Occipital lobe (tissue), 2 donors: ENCODE data around the gene FN3KRP. TPM values are rescaled to one million over a fixed set of nuclear protein-coding genes. Genes with fewer than 3 reads are reported as not detected.
A peak's percentile ranks its signal among the peaks of the same experiment; 100 is the strongest.

Experiments used
- DNase-seq: peaks from one replicate; lab custom pipeline; 2025; lab: John Stamatoyannopoulos, UW
- total RNA-seq: library from RNA; depleted of rRNA; stranded (reverse); fragments of >200 nt; gene quantifications from one replicate; pipeline ENCODE4 v1.2.3, GENCODE V29; 2014

FN3KRP gene
- total RNA-seq, result 21.2 TPM

- DNase-seq, result peak; percentile 88
These were observed at the start of gene FN3KRP for GRCh38 chr17:82716203-82717010. TSS of gene FN3KRP (plus strand) at chr17:82716706. CDS start at chr17:82716756, 50 bp downstream.

- no peak for DNase-seq
These were observed 49.4 kb upstream of the FN3KRP start for GRCh38 chr17:82666931-82667667.

- no peak for DNase-seq
These were observed 48.9 kb upstream of the FN3KRP start for GRCh38 chr17:82667668-82668000.

DNA sequence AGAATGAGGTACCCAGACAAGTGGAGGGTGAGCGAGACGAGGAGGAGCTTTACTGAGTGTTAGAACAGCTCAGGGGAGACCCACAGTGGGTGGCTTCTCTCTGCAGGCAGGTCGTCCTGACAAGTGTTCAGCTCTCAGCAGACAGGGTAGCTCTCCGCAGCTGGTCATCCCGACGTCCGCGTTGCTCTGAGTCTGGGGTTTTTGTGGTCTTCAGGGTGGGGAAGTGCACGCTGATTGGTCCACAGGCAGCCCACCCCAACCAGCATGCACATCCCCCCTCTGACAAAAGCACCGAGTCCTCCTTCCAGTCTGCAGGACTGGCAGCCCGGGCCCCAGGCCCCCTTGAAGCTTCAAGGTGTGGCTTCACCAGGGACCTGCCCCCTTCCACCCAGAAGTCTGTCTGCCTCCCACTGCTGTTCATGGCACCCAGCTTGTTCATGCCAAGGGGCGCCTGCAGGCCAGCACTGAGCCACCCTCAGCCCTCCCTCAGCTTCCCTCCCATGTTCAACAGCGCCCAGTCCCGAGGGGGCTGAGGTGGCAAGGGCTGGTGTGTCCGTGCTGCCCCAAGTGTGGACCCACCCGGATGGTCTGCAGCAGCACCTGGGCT is 48.4 kb upstream of the FN3KRP start:
- DNase-seq, result no peak

DNA sequence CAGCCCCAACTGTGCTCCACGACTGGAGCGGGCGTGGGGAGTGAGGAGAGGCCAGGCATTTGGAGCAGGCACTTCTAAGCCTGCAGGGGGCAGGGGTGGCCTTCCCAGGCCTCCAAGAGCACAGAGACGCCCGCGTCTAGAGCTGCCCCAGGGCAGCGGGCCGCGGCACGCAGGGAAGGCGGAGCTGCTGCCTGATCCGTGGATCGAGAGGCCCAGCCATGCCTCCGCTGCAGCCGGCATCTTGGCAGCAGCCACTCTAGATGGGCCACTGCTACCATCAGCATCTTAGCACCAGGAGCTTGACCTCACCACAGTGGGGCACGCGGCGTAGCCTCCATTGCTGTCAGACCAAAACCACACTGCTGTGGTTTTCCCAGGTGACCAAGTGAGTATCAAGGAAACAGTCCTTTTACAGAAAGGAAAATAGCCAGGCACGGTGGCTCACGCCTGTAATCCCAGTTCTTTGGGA is 47.8 kb upstream of the FN3KRP start:
- DNase-seq, result peak; percentile 26

GRCh38 chr17:82670661-82671450 is 45.6 kb upstream of the FN3KRP start:
- no peak for DNase-seq

DNA sequence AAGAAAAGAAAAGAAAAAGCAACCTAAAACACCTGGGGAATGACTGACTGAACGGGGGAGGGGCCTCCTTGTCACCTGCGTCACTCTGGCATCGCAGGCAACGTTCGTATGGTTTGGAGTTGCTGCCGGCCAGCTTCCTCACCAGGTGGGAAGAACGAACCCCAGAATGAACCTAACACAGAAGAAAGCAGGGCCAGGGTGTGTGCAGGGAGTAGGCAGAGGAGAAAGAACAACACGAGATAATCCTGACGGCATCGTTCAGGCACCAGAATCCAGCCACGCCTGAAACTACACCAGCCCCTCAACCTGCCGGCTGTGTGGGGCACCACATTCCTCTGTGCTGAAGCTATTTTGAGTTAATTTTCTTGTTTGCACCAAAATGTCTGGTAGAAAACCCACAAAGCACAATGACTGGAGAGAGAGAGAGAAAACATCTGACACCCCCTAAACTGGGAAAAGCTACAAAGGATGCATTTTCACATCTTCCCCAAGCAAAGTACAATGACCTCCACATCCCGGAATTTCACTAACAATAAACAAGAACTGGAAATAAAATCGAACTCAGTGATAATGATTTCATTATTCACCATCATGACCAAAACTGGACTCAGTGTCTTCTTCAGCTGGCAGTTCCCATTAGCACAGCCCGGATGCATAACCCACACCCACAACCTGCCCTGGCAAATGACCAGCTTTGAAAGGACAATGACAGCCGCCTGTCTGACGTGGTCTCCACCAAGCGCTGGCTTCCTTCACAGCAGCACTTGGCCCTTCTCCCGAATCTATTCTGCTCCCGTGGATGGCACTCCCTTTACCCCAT is 41.6 kb upstream of the FN3KRP start:
- peak; percentile 40 for DNase-seq

DNA sequence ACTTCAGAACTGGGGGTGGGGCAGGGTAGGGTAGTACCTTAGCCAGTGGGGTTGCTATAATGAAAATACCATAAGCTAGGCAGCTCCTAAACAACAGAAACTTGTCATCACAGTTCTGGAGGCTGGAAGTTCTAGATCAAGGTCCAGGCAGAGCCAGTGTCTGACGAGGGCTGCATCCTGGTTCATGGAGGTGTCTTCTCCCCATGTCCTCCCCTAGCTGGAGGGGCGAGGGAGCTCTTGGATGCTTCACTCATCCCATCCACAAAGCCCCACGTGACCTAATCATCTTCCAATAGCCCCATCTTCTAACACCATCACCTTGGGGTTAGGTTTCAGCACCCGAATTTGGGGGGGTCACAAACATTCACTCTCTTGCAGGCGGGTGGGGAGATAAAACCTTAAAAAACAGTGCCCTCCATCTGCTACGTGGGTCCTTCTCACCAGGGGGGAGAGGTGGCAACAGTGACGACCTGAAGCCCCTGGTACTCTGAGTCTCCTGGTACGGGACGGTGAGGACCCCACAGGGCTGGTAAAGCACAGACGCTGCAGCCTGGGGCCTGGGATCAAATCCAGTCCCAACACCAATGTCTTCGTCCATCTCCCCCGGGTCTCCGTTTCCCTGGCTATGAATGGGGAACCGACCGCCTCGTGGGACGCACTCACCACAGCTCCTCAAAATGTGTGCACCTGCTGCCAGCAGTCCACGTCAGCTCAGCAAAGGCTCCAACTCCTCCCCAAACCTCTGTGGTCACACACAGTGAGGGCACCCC is 40.8 kb upstream of the FN3KRP start:
- DNase-seq, result no peak

DNA sequence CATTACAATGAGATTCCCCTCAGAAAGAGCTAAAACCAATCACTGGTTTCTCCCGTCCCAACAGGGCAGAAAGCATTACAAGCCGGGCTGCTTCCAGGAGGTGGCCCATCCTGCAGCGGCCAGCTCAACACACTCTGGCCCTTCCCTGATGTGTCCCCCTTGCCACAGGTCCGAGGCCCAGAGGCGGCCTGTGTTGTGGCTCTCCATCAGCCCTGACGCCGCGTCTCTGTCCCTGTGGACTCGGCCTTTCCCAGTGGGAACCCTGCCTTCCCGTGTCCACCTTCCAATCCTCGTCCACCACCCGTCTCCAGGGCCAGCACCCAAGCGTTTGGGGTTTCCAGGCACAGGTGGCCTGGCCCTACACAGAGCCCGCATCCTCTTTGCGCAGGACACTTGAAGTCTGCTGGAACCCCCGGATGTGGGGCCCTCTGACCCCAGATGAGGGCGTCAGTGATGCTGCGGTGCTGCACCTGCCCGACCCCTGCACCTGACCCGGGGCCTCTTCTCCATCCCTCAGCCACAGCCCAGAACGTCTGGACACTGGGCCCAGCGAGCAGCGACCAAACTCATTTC is 39.1 kb upstream of the FN3KRP start:
- DNase-seq, result no peak

DNA sequence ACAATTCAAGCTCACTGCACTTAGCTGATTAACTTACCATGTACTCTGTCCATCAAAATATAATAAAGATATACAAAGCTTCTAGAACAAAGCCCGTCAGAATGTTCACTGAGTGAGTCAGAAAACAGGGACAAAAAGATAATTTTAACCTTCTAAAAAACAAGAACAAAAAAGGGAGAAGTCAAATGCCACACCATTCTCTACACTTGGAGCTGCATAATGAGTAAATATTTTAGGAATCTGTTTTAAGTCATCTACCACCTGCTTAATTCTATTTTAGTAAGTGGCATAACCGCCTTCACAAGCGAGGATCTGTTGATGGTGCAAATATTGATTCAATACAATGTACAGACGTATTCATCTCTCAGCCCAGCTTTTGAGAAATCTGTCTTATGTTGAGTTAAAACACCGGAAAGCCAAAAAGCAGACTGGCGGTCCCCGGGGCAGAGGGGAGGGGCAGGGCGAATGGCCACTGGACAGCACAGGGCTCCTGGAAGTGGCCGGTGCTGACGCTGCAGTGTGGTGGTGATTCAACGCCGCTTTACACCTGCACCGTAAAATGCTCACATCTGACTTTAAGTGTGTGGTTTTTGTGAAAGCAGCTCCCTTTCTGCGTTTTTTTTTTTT is 38.1 kb upstream of the FN3KRP start:
- DNase-seq, result no peak

GRCh38 chr17:82679586-82680465 is 36.7 kb upstream of the FN3KRP start:
- DNase-seq, result no peak

DNA sequence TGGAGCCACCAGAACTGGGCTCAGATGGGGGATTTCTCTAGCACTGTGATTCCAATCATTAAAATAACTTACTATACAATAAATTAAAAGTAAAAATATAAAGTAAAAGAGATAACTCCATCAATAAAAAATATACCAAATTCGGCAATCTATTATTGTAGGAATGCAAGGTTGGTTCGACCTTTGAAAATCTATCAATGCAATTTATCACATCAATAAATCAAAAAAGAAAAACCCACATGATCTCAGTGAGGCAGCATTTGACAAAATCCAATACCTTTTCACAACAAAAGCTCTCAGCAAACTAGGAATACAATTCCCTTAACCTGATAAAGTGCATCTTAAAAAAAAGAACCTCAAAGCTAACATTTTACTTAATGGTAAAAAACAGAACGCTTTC is 35.0 kb upstream of the FN3KRP start:
- no peak for DNase-seq

GRCh38 chr17:82683534-82683933 is 33.0 kb upstream of the FN3KRP start:
- no peak for DNase-seq

- no peak for DNase-seq
These were observed 32.2 kb upstream of the FN3KRP start for GRCh38 chr17:82684228-82684841.

- DNase-seq, result no peak
These were observed 31.2 kb upstream of the FN3KRP start for GRCh38 chr17:82685291-82685690.

- no peak for DNase-seq
These were observed 29.9 kb upstream of the FN3KRP start for GRCh38 chr17:82686366-82687324.
